Endothelial cell of umbilical vein (primary cell): ENCODE data around the gene ITGA11. TPM values are rescaled to one million over a fixed set of nuclear protein-coding genes. Genes with fewer than 3 reads are reported as not detected.

Experiments used
- BruUV-seq: library from RNA; stranded (reverse); fragments of 400-500 nt; replicated peaks from 2 replicates; lab custom pipeline; 2021; lab: Mats Ljungman, UMichigan
- CTCF ChIA-PET: fragments of 300-600, 350-600 bp; sonication (Branson Sonifier 250); formaldehyde crosslinking; loops from one replicate; lab custom pipeline; 2021; ENCODE audit warnings: antibody characterized with exemption, inconsistent platforms; lab: Charles Lee
- POLR2A ChIA-PET: fragments of 300-600, 350-600 bp; sonication (Branson Sonifier 250); formaldehyde crosslinking; loops from one replicate; lab custom pipeline; 2021; ENCODE audit warnings: antibody characterized with exemption, inconsistent platforms; lab: Charles Lee
- DNase-seq: peaks from one replicate; pipeline ENCODE4 v3.0.0-alpha.2; 2011; ENCODE audit warnings: low read depth, low spot score
- FAIRE-seq: peaks from 2 replicates; lab custom pipeline; 2011; peaks lifted over from hg19 to GRCh38; lab: Jason Lieb, UNC
- H2AFZ ChIP-seq: 2 replicates; pipeline ENCODE4 v1.6.0; 2012; ENCODE audit warnings: low read depth, low read length, control low read depth, inconsistent platforms
- H3K27ac ChIP-seq: 2 replicates; pipeline ENCODE4 v1.5.1; 2011; ENCODE audit warnings: low read depth, mild to moderate bottlenecking, control low read depth, low read length, moderate library complexity; ENCODE audit not compliant: insufficient read depth
- H3K27me3 ChIP-seq, 2 experiments: 2 replicates each; pipeline versions ENCODE4 v1.6.0 to v1.6.1; 2011; ENCODE audit warnings: low read length in 2 of 2, mixed read lengths in 1 of 2; ENCODE audit not compliant: control insufficient read depth in 2 of 2, insufficient read depth in 2 of 2
- H3K36me3 ChIP-seq, 2 experiments: 2 replicates in 1 of 2; 3 replicates in 1 of 2; pipeline ENCODE4 v1.5.1; 2011; ENCODE audit warnings: low read length in 2 of 2, mild to moderate bottlenecking in 1 of 2, moderate library complexity in 1 of 2; ENCODE audit not compliant: control insufficient read depth in 2 of 2, insufficient read depth in 2 of 2; ENCODE audit errors: extremely low read depth in 1 of 2
- H3K4me1 ChIP-seq: 3 replicates; pipeline ENCODE4 v1.5.1; 2011; ENCODE audit warnings: mild to moderate bottlenecking, low read length; ENCODE audit not compliant: control insufficient read depth, insufficient read depth; ENCODE audit errors: extremely low read depth
- H3K4me2 ChIP-seq: 2 replicates; pipeline ENCODE4 v1.6.1; 2011; ENCODE audit warnings: low read length, control low read depth, mixed read lengths; ENCODE audit not compliant: insufficient read depth
- H3K4me3 ChIP-seq, 3 experiments: fragments of 200-600 bp in 1 of 3; sonication (generic), shearing (Covaris generic) in 1 of 3; replicated peaks in 1 of 3; 2 replicates each; pipeline ENCODE4 v1.5.1; 2011 to 2016; ENCODE audit warnings: control low read depth in 3 of 3, low read length in 3 of 3, mild to moderate bottlenecking in 2 of 3, inconsistent platforms in 1 of 3, low read depth in 1 of 3, moderate library complexity in 1 of 3; ENCODE audit not compliant: insufficient read depth in 1 of 3
- H3K79me2 ChIP-seq: 2 replicates; pipeline ENCODE4 v1.6.0; 2012; ENCODE audit warnings: low read length, inconsistent platforms; ENCODE audit not compliant: control insufficient read depth, insufficient read depth
- H3K9ac ChIP-seq: replicated peaks from 2 replicates; pipeline ENCODE3; 2011; ENCODE audit warnings: low read length, control low read depth; ENCODE audit not compliant: insufficient read depth; ENCODE audit errors: extremely low read depth
- H3K9me1 ChIP-seq: replicated peaks from 3 replicates; pipeline ENCODE4 v1.6.0; 2011; ENCODE audit warnings: mild to moderate bottlenecking, low read length; ENCODE audit not compliant: control insufficient read depth, insufficient read depth; ENCODE audit errors: extremely low read depth
- H3K9me3 ChIP-seq: replicated peaks from 2 replicates; pipeline ENCODE4 v1.5.1; 2012; ENCODE audit warnings: low read length, inconsistent platforms; ENCODE audit not compliant: control insufficient read depth, insufficient read depth
- H4K20me1 ChIP-seq: replicated peaks from 2 replicates; pipeline ENCODE3; 2011; ENCODE audit warnings: mild to moderate bottlenecking, low read length; ENCODE audit not compliant: control insufficient read depth, insufficient read depth; ENCODE audit errors: extremely low read depth
- EZH2 ChIP-seq: IDR thresholded peaks from 2 replicates; pipeline ENCODE4 v1.6.1; 2012; ENCODE audit warnings: borderline replicate concordance, low read depth, mild to moderate bottlenecking, moderate library complexity, low read length, inconsistent platforms; ENCODE audit not compliant: severe bottlenecking
- FOS ChIP-seq: IDR thresholded peaks from 2 replicates; pipeline ENCODE4 v1.6.1; 2011; ENCODE audit warnings: mild to moderate bottlenecking, low read length, moderate library complexity, borderline replicate concordance; ENCODE audit not compliant: insufficient read depth
- GATA2 ChIP-seq: IDR thresholded peaks from 2 replicates; pipeline ENCODE4 v1.7.0; 2011; ENCODE audit warnings: low read depth, mild to moderate bottlenecking, moderate library complexity, mixed read lengths, low read length; ENCODE audit not compliant: insufficient read length, insufficient read depth
- JUN ChIP-seq: IDR thresholded peaks from 2 replicates; pipeline ENCODE4 v1.6.1; 2011; ENCODE audit warnings: borderline replicate concordance, low read depth; ENCODE audit not compliant: insufficient read length, insufficient read depth
- MYC ChIP-seq: IDR thresholded peaks from one replicate; pipeline ENCODE4 v1.6.1; 2011; ENCODE audit warnings: mild to moderate bottlenecking, low read depth, low read length
- POLR2A ChIP-seq: IDR thresholded peaks from 2 replicates; pipeline ENCODE4 v1.6.1; 2012; ENCODE audit warnings: low read depth, mild to moderate bottlenecking, control low read depth, low read length
- POLR2AphosphoS5 ChIP-seq: IDR thresholded peaks from 2 replicates; pipeline ENCODE4 v1.6.1; 2012; ENCODE audit warnings: low read depth, mild to moderate bottlenecking, control low read depth, low read length, moderate library complexity; ENCODE audit not compliant: insufficient read depth
- dilution Hi-C: fragments of 300-500 bp; cut with MboI; formaldehyde crosslinking; loops from one replicate; pipeline ENCODE4 v1.15.0; 2019; ENCODE audit warnings: low sequenced_read_pairs; ENCODE audit not compliant: extremely low pct_ligation_motif_present
- intact Hi-C: fragments of 100-400 bp; cut with micrococcal nuclease; formaldehyde crosslinking; loops from one replicate; pipeline ENCODE4 v1.10.0; 2022
- polyA plus RNA-seq, 4 experiments: library from polyadenylated mRNA; depleted of rRNA in 3 of 4; stranded (reverse) in 3 of 4; unstranded in 1 of 4; fragments of >200 nt; gene quantifications; 2 replicates each; pipeline versions ENCODE4 v1.2.1 to v1.2.3, GENCODE V29; 2011 to 2012; ENCODE audit warnings: missing spikeins in 1 of 4
- total RNA-seq: library from RNA; stranded (reverse); gene quantifications from 2 replicates; pipeline ENCODE4 v1.2.3, GENCODE V29; 2021
- TF ChIP-seq, protein P1 (sequence below): IDR thresholded peaks from 2 replicates; pipeline ENCODE4 v1.6.1; 2011; ENCODE audit not compliant: insufficient read depth, insufficient read length
- TF ChIP-seq, protein P2 (sequence below), 2 donors: IDR thresholded peaks; 1 replicate in 1 of 2; 2 replicates in 1 of 2; pipeline ENCODE4 v1.5.1; 2011; ENCODE audit warnings: low read length in 2 of 2, mild to moderate bottlenecking in 2 of 2, moderate library complexity in 2 of 2, control low read depth in 1 of 2, inconsistent platforms in 1 of 2, low read depth in 1 of 2; ENCODE audit not compliant: insufficient read depth in 1 of 2; ENCODE audit errors: extremely low read depth in 1 of 2

Gene ITGA11
- total and polyA plus RNA-seq, 2 donors (not counting 3 experiments of a cell fraction or from before 2014, with no cell fraction given) = 0.18 to 1.0 TPM

DNA sequence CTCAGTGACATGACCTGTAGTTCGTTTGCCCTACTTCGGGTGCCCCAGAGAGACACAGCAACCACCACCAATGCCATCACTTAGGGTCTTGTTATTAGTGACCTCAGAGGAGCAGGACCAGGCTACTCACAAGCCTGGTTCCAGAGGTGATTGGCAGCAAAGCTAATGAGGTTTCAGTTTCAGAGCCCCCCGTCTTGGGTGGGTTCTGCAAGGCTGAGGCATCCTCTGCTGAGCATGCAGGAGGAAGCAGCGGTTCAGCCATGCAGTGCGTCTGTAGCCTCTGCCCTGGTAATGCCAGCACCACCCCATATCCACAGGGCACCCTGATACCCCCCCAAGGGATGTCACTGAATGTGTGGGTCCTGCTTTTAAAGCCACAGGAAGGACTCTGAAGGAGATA lies 39.0 kb upstream of the ITGA11 start:
- Histone ChIP-seq H3K4me2 (no peak overlapping the region), H3K9ac (no peak overlapping the region), H3K79me2 (no peaks in the 10 kb centered on the region), H3K9me3 (no peaks in the 10 kb centered on the region), H3K27me3 (peaks cover 2 to 6% of the 10 kb centered on the region in 2 experiments), H3K36me3 (no peaks in the 10 kb centered on the region), H3K4me3 (no peak overlapping the region), H2AFZ (no peak overlapping the region), H3K4me1 (no peaks in the 10 kb centered on the region), H3K9me1 (no peaks in the 10 kb centered on the region), H4K20me1 (no peaks in the 10 kb centered on the region), H3K27ac (no peak overlapping the region)
- dilution Hi-C loops = no loop called here
- DNase-seq = no peak
- POLR2A ChIA-PET = no interaction called here
- TF ChIP-seq EZH2 (no peak), JUN (no peak)
- TF ChIP-seq, protein P1, sequence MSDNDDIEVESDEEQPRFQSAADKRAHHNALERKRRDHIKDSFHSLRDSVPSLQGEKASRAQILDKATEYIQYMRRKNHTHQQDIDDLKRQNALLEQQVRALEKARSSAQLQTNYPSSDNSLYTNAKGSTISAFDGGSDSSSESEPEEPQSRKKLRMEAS = no peak
- no peak for FAIRE-seq
- CTCF ChIA-PET = interaction anchor here (2.2 kb wide), 1 partner anchor 164 kb away, joined by 5 read pairs; no protein-coding TSS in a partner anchor
- intact Hi-C loops = no loop called here
- no TSS peak for BruUV-seq

DNA sequence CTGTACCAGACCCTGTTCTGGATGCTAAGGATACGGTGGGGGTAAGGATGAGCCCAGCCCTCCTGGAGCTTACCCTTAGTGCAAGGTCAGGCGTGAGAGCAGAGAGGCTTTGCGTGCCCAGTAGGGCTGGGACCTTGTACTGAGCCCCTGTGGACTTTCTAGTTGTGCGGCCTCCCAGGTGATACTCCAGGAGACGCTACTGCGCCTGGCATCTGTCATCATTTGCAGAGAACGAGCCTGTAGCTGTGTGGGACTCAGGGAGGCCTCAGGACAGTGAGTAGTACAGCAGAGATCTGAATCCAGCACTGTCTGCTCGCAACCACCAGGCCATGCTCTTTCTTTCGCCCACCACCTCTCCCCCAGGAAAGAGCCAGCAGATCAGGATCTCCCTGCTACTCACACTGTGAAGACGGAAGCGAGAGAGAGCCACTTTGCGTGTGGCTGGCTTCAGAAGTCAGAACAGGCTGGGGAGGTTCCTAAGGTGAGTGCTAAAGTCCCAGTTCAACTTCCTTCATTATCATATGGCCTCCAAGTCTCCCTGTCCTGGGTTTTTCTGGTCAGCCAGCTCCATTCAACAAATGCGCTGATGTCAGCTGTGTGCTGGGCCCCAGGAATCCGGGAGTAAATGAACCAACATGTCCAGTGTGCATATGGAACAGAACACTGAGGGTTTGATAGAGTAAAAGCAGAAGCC lies 38.2 kb upstream of the ITGA11 start:
- no peak overlapping the region for H3K27ac ChIP-seq
- no TSS peak for BruUV-seq

More for the DNA sequence above, 38.2 kb upstream of the ITGA11 start:
- ChIA-PET CTCF (interaction anchor here (1.5 to 1.8 kb wide), 2 partner anchors 79 to 164 kb away, joined by 4 to 6 read pairs; no protein-coding TSS in a partner anchor), POLR2A (no interaction called here)
- Histone ChIP-seq H3K79me2 (no peaks in the 10 kb centered on the region), H3K9me1 (no peaks in the 10 kb centered on the region), H3K4me1 (no peaks in the 10 kb centered on the region), H3K4me2 (no peak overlapping the region), H3K27me3 (peaks cover 2 to 7% of the 10 kb centered on the region in 2 experiments), H3K36me3 (no peaks in the 10 kb centered on the region), H3K9ac (no peak overlapping the region), H3K4me3 (no peak overlapping the region), H3K9me3 (no peaks in the 10 kb centered on the region), H4K20me1 (no peaks in the 10 kb centered on the region), H2AFZ (no peak overlapping the region)
- TF ChIP-seq, protein P2, sequence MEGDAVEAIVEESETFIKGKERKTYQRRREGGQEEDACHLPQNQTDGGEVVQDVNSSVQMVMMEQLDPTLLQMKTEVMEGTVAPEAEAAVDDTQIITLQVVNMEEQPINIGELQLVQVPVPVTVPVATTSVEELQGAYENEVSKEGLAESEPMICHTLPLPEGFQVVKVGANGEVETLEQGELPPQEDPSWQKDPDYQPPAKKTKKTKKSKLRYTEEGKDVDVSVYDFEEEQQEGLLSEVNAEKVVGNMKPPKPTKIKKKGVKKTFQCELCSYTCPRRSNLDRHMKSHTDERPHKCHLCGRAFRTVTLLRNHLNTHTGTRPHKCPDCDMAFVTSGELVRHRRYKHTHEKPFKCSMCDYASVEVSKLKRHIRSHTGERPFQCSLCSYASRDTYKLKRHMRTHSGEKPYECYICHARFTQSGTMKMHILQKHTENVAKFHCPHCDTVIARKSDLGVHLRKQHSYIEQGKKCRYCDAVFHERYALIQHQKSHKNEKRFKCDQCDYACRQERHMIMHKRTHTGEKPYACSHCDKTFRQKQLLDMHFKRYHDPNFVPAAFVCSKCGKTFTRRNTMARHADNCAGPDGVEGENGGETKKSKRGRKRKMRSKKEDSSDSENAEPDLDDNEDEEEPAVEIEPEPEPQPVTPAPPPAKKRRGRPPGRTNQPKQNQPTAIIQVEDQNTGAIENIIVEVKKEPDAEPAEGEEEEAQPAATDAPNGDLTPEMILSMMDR (IDR thresholded peaks at IDR 0.05; ENCODE audit: extremely low read depth in 1 of 2, insufficient read depth in 1 of 2, low read depth in 1 of 2, low read length in 2 of 2) = no peak
- TF ChIP-seq POLR2A (no peak), MYC (no peak), FOS (no peak), GATA2 (no peak), EZH2 (no peak), POLR2AphosphoS5 (no peak), JUN (no peak)
- TF ChIP-seq, protein P1 = no peak
- dilution Hi-C loops (no loop called here), intact Hi-C loops (no loop called here)
- DNase-seq = no peak
- no peak for FAIRE-seq
